ENCODE measurements around the gene CEL.
"Not testable (repeated sequence)": the region's sequence is repeated elsewhere in the genome, so short reads cannot be mapped to it uniquely, and the experiment has no call there.

CEL gene

DNA sequence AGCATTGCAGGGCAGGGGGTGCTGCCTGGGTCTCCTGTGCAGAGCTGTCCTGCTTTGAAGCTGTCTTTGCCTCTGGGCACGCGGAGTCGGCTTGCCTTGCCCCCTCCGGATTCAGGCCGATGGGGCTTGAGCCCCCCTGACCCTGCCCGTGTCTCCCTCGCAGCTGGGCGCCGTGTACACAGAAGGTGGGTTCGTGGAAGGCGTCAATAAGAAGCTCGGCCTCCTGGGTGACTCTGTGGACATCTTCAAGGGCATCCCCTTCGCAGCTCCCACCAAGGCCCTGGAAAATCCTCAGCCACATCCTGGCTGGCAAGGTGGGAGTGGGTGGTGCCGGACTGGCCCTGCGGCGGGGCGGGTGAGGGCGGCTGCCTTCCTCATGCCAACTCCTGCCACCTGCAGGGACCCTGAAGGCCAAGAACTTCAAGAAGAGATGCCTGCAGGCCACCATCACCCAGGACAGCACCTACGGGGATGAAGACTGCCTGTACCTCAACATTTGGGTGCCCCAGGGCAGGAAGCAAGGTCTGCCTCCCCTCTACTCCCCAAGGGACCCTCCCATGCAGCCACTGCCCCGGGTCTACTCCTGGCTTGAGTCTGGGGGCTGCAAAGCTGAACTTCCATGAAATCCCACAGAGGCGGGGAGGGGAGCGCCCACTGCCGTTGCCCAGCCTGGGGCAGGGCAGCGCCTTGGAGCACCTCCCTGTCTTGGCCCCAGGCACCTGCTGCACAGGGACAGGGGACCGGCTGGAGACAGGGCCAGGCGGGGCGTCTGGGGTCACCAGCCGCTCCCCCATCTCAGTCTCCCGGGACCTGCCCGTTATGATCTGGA lies 2.7 kb downstream of the CEL start:
- DNase-seq (ENCODE audit: low spot score), result no peak

DNA sequence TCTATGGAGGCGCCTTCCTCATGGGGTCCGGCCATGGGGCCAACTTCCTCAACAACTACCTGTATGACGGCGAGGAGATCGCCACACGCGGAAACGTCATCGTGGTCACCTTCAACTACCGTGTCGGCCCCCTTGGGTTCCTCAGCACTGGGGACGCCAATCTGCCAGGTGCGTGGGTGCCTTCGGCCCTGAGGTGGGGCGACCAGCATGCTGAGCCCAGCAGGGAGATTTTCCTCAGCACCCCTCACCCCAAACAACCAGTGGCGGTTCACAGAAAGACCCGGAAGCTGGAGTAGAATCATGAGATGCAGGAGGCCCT lies 3.2 kb downstream of the CEL start:
- no peak for DNase-seq (ENCODE audit: low spot score)

DNA sequence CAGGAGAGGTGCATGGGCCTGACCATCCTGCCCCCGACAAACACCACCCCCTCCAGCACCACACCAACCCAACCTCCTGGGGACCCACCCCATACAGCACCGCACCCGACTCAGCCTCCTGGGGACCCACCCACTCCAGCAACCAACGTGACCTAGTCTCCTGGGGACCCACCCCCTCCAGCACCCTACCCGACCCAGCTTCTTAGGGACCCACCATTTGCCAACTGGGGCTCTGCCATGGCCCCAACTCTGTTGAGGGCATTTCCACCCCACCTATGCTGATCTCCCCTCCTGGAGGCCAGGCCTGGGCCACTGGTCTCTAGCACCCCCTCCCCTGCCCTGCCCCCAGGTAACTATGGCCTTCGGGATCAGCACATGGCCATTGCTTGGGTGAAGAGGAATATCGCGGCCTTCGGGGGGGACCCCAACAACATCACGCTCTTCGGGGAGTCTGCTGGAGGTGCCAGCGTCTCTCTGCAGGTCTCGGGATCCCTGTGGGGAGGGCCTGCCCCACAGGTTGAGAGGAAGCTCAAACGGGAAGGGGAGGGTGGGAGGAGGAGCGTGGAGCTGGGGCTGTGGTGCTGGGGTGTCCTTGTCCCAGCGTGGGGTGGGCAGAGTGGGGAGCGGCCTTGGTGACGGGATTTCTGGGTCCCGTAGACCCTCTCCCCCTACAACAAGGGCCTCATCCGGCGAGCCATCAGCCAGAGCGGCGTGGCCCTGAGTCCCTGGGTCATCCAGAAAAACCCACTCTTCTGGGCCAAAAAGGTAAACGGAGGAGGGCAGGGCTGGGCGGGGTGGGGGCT lies 4.6 kb downstream of the CEL start:
- no peak for DNase-seq (ENCODE audit: low spot score)

DNA sequence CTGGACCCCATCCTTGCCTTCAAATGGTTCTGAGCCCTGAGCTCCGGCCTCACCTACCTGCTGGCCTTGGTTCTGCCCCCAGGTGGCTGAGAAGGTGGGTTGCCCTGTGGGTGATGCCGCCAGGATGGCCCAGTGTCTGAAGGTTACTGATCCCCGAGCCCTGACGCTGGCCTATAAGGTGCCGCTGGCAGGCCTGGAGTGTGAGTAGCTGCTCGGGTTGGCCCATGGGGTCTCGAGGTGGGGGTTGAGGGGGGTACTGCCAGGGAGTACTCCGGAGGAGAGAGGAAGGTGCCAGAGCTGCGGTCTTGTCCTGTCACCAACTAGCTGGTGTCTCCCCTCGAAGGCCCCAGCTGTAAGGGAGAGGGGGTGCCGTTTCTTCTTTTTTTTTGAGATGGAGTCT lies 5.2 kb downstream of the CEL start:
- DNase-seq (ENCODE audit: low spot score), result no peak

DNA sequence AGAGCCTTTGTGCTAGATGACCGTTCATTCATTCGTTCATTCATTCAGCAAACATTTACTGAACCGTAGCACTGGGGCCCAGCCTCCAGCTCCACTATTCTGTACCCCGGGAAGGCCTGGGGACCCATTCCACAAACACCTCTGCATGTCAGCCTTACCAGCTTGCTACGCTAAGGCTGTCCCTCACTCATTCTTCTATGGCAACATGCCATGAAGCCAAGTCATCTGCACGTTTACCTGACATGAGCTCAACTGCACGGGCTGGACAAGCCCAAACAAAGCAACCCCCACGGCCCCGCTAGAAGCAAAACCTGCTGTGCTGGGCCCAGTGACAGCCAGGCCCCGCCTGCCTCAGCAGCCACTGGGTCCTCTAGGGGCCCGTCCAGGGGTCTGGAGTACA lies 6.0 kb downstream of the CEL start:
- DNase-seq (ENCODE audit: low spot score), result no peak

- DNase-seq (ENCODE audit: low spot score), result not testable (repeated sequence)
Observed at GRCh38 chr9:133068431-133068830, 6.7 kb downstream of the CEL start.

GRCh38 chr9:133070500-133070961 lies 8.8 kb downstream of the CEL start:
- DNase-seq (ENCODE audit: low spot score), result not testable (repeated sequence)

DNA sequence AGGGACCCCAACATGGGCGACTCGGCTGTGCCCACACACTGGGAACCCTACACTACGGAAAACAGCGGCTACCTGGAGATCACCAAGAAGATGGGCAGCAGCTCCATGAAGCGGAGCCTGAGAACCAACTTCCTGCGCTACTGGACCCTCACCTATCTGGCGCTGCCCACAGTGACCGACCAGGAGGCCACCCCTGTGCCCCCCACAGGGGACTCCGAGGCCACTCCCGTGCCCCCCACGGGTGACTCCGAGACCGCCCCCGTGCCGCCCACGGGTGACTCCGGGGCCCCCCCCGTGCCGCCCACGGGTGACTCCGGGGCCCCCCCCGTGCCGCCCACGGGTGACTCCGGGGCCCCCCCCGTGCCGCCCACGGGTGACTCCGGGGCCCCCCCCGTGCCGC lies 9.2 kb downstream of the CEL start:
- not testable (repeated sequence) for DNase-seq (ENCODE audit: low spot score)

GRCh38 chr9:133071484-133072150 lies 9.8 kb downstream of the CEL start:
- DNase-seq (ENCODE audit: low spot score), result no peak

GRCh38 chr9:133072210-133072609 lies 10.4 kb downstream of the CEL start:
- not testable (repeated sequence) for DNase-seq (ENCODE audit: low spot score)

DNA sequence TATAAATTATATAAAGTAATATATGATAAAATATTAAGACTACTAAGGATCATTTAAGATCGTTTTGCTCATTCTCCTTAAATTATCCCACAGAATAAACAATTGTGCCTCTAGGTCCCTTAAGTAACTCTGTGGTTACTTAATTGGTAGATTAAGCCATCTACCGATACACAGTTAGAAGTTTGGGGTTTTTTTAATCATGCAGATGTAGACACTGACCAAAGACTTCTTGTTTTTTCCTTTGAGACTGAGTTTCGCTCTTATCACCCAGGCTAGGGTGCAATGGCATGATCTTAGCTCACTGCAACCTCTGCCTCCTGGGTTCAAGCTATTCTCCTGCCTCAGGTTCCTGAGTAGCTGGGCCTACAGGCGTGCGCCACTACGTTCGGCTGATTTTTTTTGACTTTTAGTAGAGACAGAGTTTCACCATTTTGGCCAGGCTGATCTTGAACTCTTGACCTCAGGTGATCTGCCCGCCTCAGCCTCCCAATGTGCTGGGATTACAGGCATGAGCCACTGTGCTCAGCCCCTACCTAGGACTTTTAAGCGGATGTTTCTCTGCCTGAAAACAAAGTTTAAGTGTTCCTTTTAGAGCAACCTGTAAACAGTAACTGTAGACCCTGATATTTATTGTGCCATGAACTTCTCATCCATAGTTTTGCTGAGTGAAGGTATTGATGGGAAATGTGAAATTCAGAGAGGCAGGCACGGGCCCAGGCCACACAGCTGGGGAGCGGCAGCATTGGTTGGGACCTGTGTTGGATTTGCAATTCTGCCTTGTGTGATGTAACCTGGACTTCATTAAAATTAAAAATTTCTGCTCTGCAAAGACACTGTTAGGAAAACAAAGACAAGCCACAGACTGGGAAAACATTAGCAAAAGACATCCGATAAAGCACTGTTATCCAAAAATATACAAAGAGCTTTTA lies 11.6 kb downstream of the CEL start:
- no peak for DNase-seq (ENCODE audit: low spot score)

DNA sequence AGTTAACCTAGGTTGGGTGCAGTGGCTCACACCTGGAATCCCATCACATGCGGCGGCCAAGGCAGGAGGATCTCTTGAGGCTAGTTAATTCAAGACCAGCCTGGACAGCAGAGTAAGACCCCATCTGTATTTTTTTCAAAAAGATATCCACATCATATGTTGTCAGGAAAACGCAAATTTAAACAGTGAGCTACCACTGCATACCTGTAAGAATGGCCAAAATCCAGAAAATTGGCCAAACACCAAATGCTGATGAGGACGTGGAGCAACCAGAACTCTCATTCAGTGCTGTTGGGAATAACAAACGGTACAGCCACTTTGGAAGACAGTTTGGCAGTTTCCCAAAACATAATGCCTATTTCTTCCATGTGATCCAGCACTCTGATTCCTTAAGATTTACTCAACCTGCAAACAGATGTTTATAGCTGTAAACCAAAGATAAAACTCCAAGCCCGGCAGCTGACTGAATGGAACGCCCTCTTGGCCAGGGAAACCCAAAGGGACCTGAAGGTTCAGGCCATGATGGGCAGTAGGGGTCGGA lies 12.4 kb downstream of the CEL start:
- no peak for DNase-seq (ENCODE audit: low spot score)

DNA sequence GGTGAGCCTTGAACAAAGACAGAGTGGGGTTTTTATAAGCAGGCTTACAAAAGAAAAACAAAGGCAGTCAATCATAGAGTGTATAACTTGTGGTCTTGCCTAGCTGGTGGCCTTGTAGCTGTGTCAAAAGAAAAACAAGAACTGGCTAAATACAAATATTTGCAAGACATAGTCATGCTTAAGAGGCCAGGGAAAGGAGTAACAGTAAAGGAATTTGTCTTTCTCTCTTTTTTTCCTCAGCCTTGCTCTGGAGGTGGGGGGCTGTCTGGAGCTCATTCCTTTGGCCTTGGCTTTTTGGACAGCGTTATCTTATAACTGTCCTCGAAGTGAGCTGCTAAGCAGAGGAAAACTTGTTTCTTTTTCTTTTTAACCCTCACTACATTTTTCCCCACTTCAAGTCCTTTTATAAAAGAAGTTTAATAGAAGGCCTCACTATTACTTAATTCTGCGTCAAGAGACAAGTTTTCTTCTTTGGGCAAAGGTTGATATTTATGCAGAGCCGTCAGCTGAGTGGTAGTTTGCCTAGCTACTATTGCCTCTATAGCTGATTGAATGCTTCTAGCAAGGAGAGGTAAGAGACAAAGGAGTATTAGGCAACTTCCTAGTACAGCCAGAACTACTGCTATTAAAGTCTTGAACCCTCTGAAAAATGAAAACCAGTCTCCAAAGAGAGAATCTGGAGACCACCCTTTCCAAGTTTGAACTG lies 14.3 kb downstream of the CEL start:
- no peak for DNase-seq (ENCODE audit: low spot score)

DNA sequence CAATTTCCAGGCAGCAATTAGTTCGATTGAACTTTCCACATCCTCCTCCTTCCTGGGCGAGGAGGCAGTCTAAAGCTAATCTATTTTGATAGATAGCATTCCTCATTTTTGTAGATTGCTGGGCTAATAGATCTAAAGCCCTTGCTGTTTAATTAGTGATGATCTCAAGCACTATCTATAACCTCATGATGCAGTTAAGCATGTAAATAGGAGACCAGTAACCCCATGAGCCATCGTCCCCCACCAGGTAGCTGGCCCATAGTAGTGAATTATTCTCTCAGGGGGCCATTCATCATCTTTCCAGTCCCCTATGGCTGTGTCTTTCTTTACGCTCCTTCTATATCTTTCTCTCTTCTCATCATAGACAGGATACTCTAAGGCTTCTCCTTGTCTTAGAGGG lies 14.9 kb downstream of the CEL start:
- no peak for DNase-seq (ENCODE audit: low spot score)

- DNase-seq (ENCODE audit: low spot score), result no peak
Observed at GRCh38 chr9:133078486-133078885, 16.7 kb downstream of the CEL start.

DNA sequence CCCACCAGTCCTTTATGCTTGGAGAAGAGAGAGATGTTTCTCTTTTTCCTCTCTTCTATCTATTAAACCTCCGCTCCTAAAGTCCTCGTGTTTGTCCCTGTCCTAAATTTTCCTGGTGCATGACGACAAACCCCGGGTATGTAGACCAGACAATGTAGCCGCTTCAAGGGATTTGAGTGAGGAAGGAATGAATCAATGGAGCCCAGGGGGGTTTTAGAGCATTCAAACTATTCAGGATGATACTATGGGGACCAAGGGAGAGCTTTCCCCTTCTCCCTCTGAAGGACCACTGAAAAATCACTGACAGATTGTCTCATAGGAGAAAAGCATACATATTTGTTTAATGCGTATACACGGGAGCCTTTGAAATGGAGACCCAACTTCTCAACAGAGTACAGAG lies 18.4 kb downstream of the CEL start:
- no peak for DNase-seq (ENCODE audit: low spot score)

GRCh38 chr9:133080786-133081779 lies 19.3 kb downstream of the CEL start:
- not testable (repeated sequence) for DNase-seq (ENCODE audit: low spot score)

GRCh38 chr9:133081957-133082644 lies 20.3 kb downstream of the CEL start:
- not testable (repeated sequence) for DNase-seq (ENCODE audit: low spot score)

DNA sequence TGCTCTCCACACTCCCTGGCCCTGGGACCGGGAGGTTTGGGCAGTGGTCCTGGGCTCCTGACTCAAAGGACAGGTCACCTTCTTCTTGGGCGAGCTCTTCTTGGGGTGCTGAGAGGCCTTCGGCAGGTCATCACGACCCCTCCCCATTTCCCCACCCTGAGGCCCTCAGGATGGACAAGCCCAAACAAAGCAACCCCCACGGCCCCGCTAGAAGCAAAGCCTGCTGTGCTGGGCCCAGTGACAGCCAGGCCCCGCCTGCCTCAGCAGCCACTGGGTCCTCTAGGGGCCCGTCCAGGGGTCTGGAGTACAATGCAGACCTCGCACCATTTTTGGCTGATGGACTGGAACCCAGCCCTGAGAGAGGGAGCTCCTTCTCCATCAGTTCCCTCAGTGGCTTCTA lies 21.9 kb downstream of the CEL start:
- not testable (repeated sequence) for DNase-seq (ENCODE audit: low spot score)
